Stimulated activated CD8-positive, alpha-beta memory T cell treated with anti-CD3 and anti-CD28 coated beads, Interleukin-4, amount 100 ng/mL, for 48 hours (primary cell): ENCODE data around the gene RPTOR.
A peak's percentile ranks its signal among the peaks of the same experiment; 100 is the strongest.

Experiments
- DNase-seq: peaks from one replicate; pipeline ENCODE4 v3.0.0-alpha.2; 2020

The RPTOR gene

DNA sequence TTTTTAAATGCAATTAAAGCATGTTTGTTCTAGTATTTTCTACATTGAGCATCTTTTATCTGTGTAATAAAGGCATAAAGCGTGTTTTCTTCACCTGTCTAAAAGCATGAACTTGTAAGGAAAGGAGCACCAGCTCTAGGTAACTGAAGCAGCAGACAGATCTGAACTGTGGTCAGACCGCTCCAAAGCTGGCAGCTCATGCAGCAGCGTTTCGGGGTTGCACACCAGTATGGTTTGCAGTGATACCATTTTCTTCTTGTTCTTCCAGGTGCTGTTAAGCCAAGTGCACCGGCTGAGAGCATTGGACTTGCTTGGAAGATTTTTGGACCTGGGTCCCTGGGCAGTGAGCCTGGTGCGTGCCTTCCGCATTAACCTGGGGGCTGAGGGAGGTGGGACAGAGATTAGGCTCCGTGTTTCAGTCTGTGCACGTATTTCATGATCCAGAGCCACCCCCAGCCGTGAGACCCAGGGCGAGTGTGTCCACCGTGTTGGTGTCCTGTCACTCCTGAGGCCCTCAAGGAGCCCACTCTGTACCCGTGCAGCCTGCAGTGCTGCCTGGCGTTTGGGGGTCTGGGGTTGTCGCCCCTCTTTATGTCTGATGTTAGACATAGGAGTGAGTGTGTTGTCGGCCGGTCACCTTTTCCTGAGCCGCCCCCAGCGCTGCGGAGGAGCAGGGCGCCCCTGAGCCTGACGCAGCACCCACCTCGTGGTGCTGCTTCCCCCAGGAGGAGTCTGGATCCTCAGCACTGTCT is 310.7 kb downstream of the RPTOR start:
- DNase-seq: no peak

DNA sequence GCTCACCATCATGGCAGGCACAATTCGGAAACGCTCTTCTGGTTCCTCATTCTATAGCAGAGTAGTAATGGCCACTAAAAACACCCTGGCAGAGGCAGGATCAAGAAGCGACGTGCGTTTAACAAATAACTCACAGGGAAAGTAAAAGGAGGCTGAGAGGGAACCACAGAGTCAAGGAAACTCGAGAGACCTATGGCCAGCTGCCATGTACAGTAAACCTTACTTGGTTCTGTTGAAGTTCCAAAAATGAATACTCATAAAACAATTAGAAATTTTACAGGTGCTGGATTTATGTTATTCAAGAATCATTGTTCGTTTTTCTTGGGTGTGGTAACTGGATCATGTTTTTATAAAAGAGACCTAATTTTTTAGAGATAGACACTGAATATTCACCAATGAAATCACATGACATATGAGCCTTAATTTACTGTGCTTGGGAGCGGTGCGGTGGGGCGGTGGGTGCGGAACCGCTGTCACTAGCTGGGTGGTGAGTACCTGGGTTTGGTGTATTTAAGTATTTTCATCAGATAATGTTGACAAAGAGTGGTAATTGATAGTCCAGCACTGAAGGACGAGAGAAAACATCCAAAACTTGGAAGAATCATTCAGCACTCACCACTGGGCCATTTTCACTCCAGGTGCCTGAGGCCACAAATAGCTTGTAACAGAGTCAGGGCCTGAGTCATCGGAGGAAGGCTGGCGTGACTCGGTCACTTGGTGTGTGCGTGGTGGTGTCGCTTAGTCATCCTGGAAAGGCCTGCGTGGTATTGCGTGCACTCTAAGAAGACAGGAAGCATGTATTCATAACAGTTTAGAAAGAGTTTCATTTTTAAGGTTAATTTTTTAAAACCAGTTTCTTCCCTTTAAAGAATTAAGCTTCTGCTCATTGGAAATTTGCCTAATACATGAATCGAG is 311.6 kb downstream of the RPTOR start:
- peak; percentile 88 for DNase-seq

DNA sequence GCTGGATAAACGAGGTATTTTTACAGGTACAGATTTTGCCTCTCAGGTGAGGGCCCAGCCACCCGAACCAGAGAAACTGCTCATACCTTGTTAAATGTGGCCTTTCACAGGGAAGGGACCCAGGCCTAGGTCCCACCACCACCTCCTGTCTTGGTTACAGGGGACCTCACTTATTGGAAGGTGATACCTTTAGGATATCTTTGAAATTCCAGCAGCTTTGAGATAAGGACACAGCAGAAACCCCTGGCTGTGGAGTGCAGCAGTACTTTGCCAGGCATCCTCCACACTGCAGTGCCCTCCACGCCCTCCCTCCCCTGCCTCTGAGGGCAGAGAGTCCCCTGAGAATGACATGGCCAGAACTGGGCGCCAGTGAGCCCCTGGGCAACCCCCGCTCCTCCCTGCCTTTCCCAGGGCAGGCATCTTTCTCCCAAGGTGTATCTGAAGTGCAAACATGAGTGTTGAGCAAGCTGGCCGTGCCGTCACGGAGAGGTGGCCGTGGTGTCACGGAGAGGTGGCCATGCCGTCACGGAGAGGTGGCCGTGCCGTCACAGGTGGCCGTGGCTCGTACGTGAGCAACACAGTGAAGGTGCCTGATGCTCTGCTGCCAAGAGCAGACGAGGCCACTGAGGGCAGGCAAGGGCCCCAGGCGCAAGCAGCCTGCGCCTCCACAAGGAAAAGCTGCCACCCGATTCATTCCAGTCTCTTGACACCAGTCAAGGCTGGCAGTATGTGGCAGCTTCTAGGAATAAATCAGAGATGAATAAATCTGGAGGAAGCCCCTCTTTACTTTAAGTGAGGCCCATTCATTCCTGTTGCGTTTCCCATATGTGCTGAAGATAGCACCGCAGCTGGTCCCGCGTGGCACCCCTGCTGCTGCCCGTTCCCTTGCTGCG is 312.5 kb downstream of the RPTOR start:
- no peak for DNase-seq

DNA sequence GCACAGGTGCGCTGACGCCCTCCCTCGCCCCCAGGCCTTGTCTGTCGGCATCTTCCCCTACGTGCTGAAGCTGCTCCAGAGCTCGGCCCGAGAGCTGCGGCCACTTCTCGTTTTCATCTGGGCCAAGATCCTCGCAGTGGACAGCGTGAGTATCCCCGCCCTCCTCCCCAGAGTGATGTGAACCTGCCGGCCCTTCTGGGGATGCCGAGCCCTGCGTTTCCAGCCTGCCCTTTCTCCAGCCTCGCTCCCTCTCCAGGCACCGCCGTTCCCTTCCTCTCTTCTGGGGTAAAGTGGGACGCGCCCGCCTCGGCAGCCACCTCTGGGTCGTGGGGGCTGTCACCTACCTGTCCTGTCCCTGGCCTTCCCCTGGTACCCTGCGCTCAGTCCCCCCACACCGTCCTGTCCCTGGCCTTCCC is 313.1 kb downstream of the RPTOR start:
- DNase-seq: no peak

DNA sequence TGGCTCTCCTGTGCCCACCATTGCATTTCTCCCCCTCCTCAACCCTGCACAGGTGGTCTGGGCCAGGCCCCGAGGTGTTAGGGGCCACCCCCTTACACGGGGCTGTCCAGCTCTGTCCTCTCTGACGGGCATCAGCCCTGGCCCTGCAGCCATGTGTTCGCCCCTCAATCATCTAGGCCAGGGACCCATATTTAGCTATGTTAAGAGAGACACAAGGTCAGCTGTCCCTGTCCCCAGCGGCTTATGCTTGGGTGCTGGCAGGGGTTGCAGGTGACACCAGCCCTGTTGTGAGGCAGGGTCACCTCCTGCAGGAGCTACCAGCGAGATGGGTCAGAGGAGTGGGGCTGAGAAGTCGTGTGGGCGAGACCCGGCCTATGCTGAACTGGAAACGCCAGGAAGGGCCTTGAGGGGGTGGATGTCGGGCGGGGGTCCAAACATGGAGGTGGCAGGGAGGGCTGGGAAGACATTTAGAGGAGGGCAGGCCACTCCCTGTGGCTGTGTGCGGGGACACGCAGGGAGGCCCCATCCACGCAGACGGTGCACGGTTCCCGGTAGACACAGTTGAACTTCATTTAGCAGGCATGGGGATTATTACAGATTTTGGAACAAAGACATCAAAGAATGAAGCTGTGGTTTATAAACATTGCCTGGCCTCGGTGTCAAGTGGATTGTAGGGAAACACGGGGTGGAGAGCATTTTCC is 313.8 kb downstream of the RPTOR start:
- no peak for DNase-seq

DNA sequence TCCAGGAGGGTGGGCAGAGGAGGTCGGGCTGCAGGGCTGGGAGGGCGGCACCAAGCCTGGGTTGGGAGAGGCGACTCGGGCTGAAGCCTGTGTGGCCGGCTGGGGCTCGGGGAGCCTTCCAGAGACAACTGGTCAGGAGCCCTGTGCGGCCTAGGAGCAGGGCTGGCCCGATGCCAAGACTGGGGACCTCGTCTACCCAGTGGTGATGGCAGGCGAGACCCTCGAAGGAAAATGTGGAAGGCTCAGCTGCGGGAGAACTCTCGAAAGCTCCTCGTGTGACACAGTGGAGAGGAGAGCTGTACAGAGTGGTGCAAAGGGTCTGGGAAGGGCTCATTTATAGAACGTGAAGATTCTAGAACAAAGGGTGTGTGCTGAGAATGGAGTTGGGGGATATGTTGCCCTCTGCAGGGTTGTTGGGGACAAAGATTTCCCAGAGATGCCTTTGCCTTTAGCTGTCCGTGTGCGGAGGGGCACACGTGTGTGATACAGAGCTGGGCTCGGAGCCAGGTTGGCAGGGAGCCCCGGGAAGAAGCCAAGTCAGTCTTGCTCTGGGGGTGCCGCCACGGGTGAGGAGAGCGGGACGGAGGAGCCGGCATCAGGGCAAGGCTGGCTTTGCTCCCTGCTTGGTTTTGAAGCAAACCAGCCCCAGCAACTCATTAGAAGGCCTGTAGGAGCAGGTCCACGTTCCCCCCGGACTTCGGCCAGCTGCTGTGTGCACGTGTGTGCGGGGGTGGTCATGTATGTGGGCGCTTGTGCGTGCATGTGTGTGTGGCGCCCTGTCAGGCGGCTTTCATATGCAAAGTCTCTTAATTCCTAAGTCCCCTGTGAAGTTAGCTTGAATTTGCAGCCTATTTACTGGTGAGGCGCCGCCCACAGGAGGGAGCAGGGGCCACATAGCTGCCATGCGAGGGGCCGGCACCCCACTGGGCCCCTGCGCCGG is 314.6 kb downstream of the RPTOR start:
- DNase-seq: no peak

DNA sequence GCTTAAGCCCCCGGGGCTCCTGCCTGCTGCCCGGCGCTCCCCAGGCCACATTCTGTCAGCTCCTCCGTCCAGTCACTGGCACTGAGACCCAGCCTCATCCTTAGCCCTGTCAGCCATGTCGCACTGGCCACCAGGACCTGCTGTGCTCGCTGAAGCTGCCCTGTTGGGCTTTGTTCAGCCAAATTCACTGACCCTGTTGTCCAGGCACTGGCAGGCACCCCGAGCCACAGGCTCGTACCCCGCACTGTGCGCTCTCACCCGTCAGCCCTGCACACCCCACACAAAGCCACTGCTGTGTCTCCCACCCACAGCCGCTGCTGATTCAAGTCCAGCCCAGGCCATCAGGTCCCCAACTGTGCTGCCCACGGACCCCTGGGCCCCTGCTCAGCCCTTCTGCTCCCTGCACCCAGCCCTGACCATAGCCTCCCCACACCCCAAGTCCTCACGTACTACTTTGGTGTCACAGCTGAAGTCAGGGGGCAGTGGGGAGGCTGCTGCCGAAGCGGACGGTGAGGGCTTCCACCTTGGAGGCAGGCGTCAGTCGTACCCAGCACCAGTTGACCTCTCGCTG is 315.5 kb downstream of the RPTOR start:
- DNase-seq: no peak

DNA sequence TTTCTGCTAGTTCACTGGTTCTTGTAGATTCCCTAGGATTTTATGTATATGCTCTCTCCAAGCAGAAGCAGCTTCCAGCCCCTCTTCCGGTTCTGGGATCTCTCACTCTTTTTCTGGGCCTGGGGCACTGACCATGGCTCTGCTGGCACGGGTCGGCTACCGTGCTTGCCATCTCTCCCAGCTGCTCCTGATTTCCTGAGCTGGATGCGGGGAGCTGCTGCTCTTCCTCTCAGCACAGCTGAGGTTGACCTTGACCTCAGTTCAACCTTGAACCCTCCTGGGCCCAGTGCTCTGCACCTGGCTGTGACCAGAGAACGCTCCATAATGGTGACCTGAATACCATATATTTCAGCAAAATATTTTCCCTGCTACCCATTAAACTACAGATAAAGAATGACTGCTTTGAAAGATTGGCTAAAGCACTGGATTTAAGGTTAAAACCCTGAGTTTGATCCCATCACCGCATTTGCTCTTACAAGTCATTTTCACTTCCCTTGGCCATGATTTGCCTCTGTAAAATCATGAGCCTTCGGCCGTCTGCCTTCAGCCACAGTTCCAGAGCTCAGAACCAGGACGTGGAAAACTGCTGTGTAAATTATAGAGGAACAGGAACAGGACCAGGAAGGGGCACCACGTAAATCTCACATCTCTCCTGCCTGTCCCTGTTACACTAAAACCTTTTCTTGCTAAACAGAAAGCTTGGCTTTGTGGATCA is 316.2 kb downstream of the RPTOR start:
- DNase-seq: no peak

DNA sequence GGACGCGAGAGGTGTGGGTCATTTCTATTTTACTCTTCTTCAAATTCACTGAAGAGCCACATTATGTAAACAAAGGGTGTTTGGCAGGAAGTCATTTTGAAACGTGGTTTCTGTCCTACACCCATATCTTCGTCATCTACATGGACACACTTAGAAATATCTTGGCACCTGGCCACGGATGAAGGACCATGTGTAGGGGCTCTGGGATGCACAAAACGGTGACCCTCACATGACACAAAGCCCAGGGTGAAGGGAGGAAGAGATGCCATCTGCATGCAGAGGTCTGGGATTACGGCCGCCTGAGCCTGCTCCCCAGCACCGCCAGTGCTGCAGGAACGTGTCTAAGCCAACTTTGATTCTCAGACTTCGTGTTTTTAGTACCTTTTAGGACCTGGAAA is 316.8 kb downstream of the RPTOR start:
- DNase-seq: no peak

DNA sequence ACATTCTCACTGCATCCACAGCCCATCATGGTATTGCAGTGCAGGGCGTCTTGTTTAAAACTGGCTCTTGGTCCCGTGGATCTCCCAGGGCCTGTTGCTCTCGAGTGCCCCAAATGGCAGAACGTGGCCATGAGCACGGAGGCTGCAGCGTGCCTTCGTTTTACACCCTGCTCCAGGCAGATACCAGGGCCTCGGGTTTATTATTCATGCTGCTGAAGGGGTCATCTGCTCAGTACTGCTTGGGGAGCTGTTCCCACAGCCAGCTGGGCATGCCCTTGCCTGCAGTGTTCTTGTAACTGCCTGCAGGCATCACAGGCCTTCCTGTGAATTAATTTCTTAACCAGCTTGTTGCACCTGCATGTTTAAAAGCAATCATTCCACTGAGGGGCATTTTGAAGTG is 317.3 kb downstream of the RPTOR start:
- peak; percentile 71 for DNase-seq

DNA sequence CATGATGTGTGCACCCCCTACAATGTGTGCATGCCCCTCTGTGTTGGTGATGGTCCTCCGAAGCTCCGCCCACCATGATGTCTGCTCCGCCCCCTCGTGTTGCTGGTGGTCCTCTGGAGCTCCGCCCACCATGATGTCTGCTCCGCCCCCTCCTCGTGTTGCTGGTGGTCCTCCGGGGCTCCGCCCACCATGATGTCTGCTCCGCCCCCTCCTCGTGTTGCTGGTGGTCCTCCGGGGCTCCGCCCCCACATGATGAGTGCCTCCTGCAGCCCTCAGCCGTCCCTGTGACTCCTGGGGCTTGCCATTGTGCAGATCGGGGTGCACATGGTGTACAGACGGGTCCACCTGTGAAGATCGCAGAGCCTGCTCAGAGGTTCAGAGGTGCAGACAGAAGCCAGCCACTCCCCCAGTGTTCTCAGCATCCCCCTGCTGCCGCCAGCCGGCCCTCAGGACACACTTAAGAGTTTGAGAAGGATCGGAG is 317.9 kb downstream of the RPTOR start:
- no peak for DNase-seq

DNA sequence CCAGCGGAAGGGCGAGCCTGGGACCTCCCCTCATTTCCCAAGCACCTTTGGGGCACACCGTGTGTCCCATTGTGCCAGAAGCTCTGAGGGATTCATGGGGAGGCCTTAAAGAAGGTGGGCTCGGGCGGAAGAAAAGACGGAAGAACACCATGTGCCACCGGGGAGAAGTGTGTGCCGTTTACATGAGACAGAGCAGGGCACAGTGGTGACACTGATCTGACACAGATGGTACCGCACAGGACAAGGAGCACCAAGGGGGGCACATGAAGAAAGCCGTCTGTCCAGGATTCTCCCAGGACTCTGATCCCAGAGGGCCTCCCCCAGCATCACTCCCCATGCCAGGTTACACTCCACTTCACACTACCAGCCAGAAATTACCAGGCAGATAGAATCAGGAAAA is 318.3 kb downstream of the RPTOR start:
- no peak for DNase-seq

DNA sequence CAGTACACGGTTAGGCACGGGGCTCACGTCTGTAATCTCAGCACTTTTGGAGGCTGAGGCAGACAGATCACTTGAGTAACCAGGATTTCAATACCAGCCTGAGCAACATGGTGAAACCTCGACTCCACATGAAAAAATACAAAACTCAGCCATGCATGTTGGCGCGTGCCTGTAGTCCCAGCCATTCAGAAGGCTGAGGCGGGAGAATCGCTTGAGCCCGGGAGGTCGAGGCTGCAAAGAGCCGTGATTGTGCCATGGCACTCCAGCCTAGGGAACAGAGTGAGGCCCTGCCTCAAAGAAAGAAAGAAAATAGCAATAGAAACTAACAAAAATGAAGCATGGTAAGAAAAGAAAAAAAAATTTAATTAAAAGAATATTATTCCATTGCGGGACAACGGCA is 319.0 kb downstream of the RPTOR start:
- no peak for DNase-seq

DNA sequence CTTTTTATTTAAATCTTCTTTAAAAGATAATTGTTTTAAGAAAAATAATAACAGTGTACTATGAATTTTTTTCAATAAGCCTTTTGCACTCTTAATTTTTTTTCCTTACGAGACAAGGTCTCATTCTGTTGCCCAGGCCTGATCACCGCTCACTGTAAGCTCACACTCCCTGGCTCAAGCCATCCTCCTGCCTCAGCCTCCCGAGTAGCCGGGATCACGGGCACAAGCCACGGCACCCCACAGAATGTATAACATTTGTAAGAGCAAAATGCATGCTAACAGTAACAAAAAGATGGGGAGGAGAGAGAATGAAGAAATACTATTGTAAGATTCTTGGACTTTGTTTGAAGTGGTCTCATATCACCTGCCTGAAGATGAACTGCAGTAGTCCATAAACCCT is 320.1 kb downstream of the RPTOR start:
- DNase-seq: no peak

DNA sequence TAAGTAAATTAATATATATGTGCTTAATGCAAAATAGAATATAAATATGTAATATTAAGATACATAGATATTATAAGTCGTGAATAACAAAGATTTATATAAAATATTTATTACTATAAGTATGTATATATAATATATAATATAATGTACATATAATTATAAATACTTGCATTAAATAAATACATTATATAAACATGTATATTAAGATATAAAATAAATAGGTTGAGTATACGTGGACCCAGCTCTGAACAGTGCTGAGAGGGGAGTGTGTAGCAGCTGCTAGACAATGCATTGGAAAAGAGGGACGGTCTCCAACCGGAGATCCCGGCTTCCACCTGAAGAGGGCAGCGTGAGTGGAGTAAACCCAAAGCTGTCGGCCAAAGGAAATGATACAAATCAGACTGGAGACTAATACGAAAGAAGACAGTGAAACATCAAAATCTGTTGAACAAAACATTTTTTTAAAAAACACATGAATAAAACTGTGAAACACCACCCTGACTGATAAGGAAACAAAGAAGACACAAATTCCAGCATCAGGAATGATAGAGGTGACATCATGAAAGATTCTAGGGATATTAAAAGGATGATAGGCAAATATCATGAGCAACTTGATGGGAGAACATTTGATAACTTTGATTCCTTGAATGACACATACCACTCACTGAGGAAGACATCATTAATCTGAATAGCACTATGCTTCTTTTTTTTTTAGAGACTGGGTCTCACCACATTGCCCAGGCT is 321.6 kb downstream of the RPTOR start:
- DNase-seq: peak; percentile 88

DNA sequence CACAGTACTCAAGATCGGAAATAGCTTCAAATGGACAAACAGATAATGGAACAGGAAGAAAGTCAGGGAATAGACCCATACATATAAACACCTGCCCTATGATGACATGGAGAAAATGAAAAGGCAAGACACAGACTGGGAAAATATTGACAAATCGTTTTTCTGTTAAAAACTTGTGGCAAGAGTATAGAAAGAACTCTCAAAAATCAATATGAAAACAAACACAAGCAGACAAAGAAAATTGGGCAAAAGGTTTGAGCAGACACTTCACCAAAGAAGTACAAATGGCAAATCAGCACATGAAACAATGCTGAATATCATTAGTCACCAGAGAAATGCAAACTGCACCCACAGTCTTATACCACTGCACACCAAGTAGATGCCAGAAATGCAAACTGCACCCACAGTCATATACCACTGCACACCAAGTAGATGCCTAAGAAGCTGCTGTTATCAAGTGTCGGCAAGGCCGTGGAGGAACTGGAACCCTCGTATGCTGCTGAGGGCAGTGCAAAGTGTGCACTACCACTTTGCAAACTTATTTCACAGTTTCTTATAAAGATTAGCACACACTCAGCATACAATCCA is 323.5 kb downstream of the RPTOR start:
- no peak for DNase-seq

DNA sequence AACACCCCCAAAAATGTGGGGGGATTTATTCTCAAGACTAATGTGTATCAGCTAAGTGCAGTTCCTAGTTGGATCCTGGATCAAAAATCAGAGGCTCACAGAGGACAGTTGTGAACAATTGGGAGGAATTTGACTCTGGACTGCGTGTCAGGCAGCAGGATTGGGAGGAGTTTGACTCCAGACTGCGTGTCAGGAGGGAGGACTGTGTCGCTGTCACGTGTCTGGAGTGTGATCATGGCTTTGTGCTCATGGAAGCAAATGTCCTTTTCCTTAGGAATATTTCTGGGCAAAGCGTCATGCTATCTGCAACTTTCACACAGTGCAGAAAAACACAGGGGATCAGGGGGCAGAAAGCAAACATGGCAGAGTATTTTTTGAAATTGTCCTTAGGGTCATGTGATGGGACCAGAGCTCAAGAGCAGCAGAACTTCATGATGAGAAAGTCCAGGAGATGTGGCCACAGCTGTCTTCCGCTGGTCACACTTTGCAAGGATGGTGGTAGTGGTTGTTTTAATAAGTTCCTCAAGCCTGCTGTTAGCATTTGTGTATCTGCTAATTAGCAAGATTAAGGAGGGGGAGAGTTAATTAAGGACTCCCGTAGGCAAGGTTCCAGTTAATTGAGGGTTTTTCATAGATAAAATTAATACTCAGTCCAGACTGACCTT is 325.0 kb downstream of the RPTOR start:
- no peak for DNase-seq

DNA sequence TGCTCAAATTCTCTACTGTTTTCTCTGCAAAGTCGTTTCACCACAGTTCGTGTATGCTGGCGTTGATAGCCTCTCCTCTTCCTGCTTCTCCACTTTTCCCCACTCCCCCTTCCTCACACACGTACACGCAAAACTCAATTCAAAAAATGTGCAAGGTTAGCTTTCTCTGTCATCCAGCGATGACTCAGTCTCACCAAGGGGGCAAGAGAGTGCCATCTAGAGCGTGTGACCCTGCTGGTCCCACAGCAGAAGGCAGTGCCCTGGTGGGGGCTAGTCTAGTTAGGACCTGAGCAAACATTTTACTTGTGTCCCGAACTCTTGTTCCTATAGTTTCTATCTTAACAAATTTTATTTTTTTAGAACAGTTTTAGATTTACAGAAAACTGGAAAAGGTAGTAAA is 325.8 kb downstream of the RPTOR start:
- peak; percentile 56 for DNase-seq
